ENCODE measurements around the gene KRT17.

- TF ChIP-seq EZH2 (IDR thresholded peaks at IDR 0.05; ENCODE audit: borderline replicate concordance, insufficient read depth, low read length, poor library complexity, severe bottlenecking) (no peak), EP300 (conservative IDR thresholded peaks at IDR 0.05; ENCODE audit: poor library complexity, severe bottlenecking) (no peak), RAD21 (conservative IDR thresholded peaks at IDR 0.05) (no peak), POLR2AphosphoS5 (IDR thresholded peaks at IDR 0.05) (no peak), SMC3 (conservative IDR thresholded peaks at IDR 0.05; ENCODE audit: poor library complexity) (no peak)
- TF ChIP-seq, protein P1, sequence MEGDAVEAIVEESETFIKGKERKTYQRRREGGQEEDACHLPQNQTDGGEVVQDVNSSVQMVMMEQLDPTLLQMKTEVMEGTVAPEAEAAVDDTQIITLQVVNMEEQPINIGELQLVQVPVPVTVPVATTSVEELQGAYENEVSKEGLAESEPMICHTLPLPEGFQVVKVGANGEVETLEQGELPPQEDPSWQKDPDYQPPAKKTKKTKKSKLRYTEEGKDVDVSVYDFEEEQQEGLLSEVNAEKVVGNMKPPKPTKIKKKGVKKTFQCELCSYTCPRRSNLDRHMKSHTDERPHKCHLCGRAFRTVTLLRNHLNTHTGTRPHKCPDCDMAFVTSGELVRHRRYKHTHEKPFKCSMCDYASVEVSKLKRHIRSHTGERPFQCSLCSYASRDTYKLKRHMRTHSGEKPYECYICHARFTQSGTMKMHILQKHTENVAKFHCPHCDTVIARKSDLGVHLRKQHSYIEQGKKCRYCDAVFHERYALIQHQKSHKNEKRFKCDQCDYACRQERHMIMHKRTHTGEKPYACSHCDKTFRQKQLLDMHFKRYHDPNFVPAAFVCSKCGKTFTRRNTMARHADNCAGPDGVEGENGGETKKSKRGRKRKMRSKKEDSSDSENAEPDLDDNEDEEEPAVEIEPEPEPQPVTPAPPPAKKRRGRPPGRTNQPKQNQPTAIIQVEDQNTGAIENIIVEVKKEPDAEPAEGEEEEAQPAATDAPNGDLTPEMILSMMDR (IDR thresholded peaks at IDR 0.05; ENCODE audit: poor library complexity, severe bottlenecking): no peak
These were observed 32.9 kb upstream of the KRT17 start for GRCh38 chr17:41657176-41657754.

All from neural cell (in vitro differentiated cells).